ENCODE data around the gene ZNF41.

DNA sequence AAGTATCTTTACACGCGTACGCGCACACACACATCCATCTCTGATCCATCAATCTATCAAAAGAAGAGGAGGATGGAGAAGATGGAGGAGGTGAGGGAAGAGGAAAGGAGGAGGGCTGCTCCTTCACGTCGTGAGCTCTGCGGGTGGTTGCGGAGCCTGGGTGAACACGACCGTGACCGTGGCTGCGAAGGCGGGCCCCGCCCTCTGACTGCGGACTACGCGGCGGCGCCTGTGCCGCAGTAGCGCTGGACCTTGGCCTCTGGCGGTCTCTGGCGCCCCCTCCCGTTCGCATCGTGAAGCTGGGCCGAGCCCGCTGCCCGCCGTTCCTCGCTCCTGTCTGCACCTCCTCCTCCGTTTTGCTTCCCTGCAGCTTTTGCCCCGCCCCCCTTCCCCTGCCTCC is 40.3 kb upstream of the ZNF41 start:
- TF ChIP-seq, protein P1, sequence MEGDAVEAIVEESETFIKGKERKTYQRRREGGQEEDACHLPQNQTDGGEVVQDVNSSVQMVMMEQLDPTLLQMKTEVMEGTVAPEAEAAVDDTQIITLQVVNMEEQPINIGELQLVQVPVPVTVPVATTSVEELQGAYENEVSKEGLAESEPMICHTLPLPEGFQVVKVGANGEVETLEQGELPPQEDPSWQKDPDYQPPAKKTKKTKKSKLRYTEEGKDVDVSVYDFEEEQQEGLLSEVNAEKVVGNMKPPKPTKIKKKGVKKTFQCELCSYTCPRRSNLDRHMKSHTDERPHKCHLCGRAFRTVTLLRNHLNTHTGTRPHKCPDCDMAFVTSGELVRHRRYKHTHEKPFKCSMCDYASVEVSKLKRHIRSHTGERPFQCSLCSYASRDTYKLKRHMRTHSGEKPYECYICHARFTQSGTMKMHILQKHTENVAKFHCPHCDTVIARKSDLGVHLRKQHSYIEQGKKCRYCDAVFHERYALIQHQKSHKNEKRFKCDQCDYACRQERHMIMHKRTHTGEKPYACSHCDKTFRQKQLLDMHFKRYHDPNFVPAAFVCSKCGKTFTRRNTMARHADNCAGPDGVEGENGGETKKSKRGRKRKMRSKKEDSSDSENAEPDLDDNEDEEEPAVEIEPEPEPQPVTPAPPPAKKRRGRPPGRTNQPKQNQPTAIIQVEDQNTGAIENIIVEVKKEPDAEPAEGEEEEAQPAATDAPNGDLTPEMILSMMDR (IDR thresholded peaks at IDR 0.05; ENCODE audit: low read depth, low read length, poor library complexity, severe bottlenecking) = peak; percentile 62
- no peak for TF ChIP-seq EZH2phosphoT487 (IDR thresholded peaks at IDR 0.05; ENCODE audit: borderline replicate concordance, low read length)
